Measurements from ENCODE around the gene FTH1. TPM values are rescaled to one million over a fixed set of nuclear protein-coding genes. Genes with fewer than 3 reads are reported as not detected.
"Not testable (repeated sequence)": the region's sequence is repeated elsewhere in the genome, so short reads cannot be mapped to it uniquely, and the experiment has no call there.

The FTH1 gene
- polyA plus RNA-seq, 1 donor from 2014 or later, result 597 TPM

DNA sequence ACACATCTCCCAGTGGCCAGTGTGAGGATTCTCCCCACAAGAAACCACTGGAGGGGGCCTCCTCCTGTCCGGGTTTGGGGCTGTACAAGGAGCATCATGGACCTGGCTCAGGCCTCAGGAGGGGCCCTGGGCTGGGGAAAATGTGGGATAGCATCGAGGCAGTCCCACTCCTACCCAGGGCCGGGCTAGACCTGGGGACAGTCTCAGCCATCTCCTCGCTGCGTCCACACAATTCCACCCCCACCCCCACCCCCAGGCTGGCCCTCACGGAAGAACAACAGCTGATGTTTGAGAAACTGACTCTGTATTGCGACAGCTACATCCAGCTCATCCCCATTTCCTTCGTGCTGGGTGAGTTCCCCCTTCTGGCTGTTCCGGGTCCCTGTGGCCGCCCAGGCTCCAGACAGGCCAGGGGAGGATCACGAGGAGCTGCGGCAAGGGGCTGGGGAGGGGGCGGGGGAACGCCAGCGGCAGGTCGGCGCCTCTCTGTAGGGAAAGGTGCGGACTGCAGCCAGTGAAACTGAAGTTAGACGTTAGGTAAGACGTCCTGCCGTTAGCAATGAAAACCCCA is 12.5 kb downstream of the FTH1 start:
- Histone ChIP-seq H3K79me2 (replicated peaks; ENCODE audit: insufficient read depth, low read length) (no peaks in the 10 kb centered on the region), H3K36me3 (ENCODE audit: insufficient read depth, low read length) (no peaks in the 10 kb centered on the region), H4K20me1 (ENCODE audit: insufficient read depth) (no peaks in the 10 kb centered on the region), H3K9ac (ENCODE audit: low read length) (no peak overlapping the region), H3K27ac (ENCODE audit: low read length) (no peak overlapping the region), H3K27me3 (ENCODE audit: insufficient read depth, low read depth, low read length) (peaks cover 24% of the 10 kb centered on the region), H3K9me2 (ENCODE audit: insufficient read depth, low read length) (no peaks in the 10 kb centered on the region), H2AFZ (ENCODE audit: low read depth, low read length) (no peak overlapping the region), H3K4me2 (ENCODE audit: low read length) (no peak overlapping the region), H3K9me3 (ENCODE audit: low read length) (no peaks in the 10 kb centered on the region), H3F3A (ENCODE audit: insufficient read depth, low read length, poor library complexity, severe bottlenecking) (no peaks in the 10 kb centered on the region), H3K4me3 (ENCODE audit: low read length) (peak overlapping the region; percentile 7)
- TF ChIP-seq, protein P1, sequence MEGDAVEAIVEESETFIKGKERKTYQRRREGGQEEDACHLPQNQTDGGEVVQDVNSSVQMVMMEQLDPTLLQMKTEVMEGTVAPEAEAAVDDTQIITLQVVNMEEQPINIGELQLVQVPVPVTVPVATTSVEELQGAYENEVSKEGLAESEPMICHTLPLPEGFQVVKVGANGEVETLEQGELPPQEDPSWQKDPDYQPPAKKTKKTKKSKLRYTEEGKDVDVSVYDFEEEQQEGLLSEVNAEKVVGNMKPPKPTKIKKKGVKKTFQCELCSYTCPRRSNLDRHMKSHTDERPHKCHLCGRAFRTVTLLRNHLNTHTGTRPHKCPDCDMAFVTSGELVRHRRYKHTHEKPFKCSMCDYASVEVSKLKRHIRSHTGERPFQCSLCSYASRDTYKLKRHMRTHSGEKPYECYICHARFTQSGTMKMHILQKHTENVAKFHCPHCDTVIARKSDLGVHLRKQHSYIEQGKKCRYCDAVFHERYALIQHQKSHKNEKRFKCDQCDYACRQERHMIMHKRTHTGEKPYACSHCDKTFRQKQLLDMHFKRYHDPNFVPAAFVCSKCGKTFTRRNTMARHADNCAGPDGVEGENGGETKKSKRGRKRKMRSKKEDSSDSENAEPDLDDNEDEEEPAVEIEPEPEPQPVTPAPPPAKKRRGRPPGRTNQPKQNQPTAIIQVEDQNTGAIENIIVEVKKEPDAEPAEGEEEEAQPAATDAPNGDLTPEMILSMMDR (IDR thresholded peaks at IDR 0.05; ENCODE audit: poor library complexity, severe bottlenecking), result no peak
- TF ChIP-seq, protein P2, sequence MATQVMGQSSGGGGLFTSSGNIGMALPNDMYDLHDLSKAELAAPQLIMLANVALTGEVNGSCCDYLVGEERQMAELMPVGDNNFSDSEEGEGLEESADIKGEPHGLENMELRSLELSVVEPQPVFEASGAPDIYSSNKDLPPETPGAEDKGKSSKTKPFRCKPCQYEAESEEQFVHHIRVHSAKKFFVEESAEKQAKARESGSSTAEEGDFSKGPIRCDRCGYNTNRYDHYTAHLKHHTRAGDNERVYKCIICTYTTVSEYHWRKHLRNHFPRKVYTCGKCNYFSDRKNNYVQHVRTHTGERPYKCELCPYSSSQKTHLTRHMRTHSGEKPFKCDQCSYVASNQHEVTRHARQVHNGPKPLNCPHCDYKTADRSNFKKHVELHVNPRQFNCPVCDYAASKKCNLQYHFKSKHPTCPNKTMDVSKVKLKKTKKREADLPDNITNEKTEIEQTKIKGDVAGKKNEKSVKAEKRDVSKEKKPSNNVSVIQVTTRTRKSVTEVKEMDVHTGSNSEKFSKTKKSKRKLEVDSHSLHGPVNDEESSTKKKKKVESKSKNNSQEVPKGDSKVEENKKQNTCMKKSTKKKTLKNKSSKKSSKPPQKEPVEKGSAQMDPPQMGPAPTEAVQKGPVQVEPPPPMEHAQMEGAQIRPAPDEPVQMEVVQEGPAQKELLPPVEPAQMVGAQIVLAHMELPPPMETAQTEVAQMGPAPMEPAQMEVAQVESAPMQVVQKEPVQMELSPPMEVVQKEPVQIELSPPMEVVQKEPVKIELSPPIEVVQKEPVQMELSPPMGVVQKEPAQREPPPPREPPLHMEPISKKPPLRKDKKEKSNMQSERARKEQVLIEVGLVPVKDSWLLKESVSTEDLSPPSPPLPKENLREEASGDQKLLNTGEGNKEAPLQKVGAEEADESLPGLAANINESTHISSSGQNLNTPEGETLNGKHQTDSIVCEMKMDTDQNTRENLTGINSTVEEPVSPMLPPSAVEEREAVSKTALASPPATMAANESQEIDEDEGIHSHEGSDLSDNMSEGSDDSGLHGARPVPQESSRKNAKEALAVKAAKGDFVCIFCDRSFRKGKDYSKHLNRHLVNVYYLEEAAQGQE (IDR thresholded peaks at IDR 0.05; ENCODE audit: borderline replicate concordance), result no peak
- no peak for TF ChIP-seq SMC3 (conservative IDR thresholded peaks at IDR 0.05; ENCODE audit: poor library complexity)
- no peak for TF ChIP-seq RAD21 (conservative IDR thresholded peaks at IDR 0.05)
- TF ChIP-seq EZH2 (IDR thresholded peaks at IDR 0.05; ENCODE audit: borderline replicate concordance, insufficient read depth, low read length, poor library complexity, severe bottlenecking), result no peak
- TF ChIP-seq TAF1 (IDR thresholded peaks at IDR 0.05; ENCODE audit: low read depth), result no peak
- no peak for TF ChIP-seq POLR2AphosphoS5 (IDR thresholded peaks at IDR 0.05)
- TF ChIP-seq MXI1 (conservative IDR thresholded peaks at IDR 0.05; ENCODE audit: poor library complexity, severe bottlenecking), result no peak
- TF ChIP-seq EP300 (conservative IDR thresholded peaks at IDR 0.05; ENCODE audit: poor library complexity, severe bottlenecking), result no peak

DNA sequence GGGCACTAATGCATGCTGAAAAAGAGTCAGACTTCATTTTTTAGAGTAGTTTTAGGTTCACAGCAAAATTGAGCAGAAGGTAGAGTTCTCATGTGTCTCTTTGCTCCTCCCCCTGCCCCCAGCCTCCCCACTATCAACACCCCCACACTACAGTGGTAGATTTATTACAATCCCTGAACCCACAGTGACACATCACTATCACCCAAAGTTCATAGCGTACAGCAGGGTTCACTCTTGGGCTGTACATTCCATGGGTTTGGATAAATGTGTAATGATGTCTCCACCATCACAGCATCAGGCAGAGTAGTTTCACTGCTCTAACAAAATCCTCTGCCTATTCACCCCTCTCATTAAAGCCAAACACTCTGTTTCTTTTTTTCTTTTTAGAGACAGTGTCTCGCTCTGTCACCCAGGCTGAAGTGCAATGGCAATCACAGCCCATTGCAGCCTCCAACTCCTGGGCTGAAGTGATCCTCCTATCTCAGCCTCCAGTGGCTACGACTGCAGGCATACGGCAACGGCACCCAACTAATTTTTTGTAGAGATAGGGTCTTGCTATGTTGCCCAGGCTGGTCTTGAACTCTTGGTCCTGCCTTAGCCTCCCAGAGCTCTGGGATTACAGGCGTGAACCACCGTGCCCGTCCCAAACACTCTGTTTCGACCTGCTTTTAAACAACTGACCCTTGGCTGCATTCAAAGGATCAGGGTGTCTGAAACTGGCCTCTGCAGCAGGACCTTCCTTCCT is 13.2 kb downstream of the FTH1 start:
- H3K4me2 ChIP-seq (ENCODE audit: low read length), result no peak overlapping the region
- peaks cover 24% of the 10 kb centered on the region for H3K27me3 ChIP-seq (ENCODE audit: insufficient read depth, low read depth, low read length)
- no peaks in the 10 kb centered on the region for H3K9me3 ChIP-seq (ENCODE audit: low read length)
- TF ChIP-seq EZH2 (IDR thresholded peaks at IDR 0.05; ENCODE audit: borderline replicate concordance, insufficient read depth, low read length, poor library complexity, severe bottlenecking), result no peak
- TF ChIP-seq RAD21 (conservative IDR thresholded peaks at IDR 0.05), result no peak
- no peak for TF ChIP-seq MXI1 (conservative IDR thresholded peaks at IDR 0.05; ENCODE audit: poor library complexity, severe bottlenecking)
- no peak for TF ChIP-seq SMC3 (conservative IDR thresholded peaks at IDR 0.05; ENCODE audit: poor library complexity)
- TF ChIP-seq, protein P2 (IDR thresholded peaks at IDR 0.05; ENCODE audit: borderline replicate concordance), result no peak
- H3K9me2 ChIP-seq (ENCODE audit: insufficient read depth, low read length), result no peaks in the 10 kb centered on the region
- no peak overlapping the region for H2AFZ ChIP-seq (ENCODE audit: low read depth, low read length)
- no peak overlapping the region for H3K9ac ChIP-seq (ENCODE audit: low read length)
- no peak overlapping the region for H3K4me3 ChIP-seq (ENCODE audit: low read length)
- H4K20me1 ChIP-seq (ENCODE audit: insufficient read depth), result no peaks in the 10 kb centered on the region
- no peaks in the 10 kb centered on the region for H3K79me2 ChIP-seq (replicated peaks; ENCODE audit: insufficient read depth, low read length)
- no peaks in the 10 kb centered on the region for H3K36me3 ChIP-seq (ENCODE audit: insufficient read depth, low read length)
- H3K27ac ChIP-seq (ENCODE audit: low read length), result no peak overlapping the region
- H3F3A ChIP-seq (ENCODE audit: insufficient read depth, low read length, poor library complexity, severe bottlenecking), result no peaks in the 10 kb centered on the region

DNA sequence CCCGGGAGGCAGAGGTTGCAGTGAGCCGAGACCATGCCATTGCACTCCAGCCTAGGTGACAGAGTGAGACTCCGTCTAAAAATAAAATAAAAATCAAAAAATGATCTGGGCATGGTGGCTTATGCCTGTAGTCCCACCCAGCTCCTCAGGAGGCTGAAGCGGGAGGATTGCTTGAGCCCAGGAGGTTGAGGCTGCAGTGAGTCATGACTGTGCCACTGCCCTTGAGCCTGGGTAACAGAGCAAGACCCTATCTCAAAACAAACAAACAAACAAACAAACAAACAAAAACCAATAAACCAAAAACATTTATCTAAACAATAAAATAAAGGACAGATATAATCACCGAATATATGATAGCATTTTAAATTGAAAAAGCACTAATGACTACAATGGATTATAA is 13.8 kb downstream of the FTH1 start:
- H3K4me3 ChIP-seq (ENCODE audit: low read length); H2AFZ ChIP-seq (ENCODE audit: low read depth, low read length); H3K4me2 ChIP-seq (ENCODE audit: low read length); H4K20me1 ChIP-seq (ENCODE audit: insufficient read depth); H3K36me3 ChIP-seq (ENCODE audit: insufficient read depth, low read length); H3K79me2 ChIP-seq (replicated peaks; ENCODE audit: insufficient read depth, low read length); H3K27ac ChIP-seq (ENCODE audit: low read length); H3K9ac ChIP-seq (ENCODE audit: low read length); H3K9me3 ChIP-seq (ENCODE audit: low read length); H3F3A ChIP-seq (ENCODE audit: insufficient read depth, low read length, poor library complexity, severe bottlenecking); H3K9me2 ChIP-seq (ENCODE audit: insufficient read depth, low read length): not testable (repeated sequence)
- peaks cover 24% of the 10 kb centered on the region for H3K27me3 ChIP-seq (ENCODE audit: insufficient read depth, low read depth, low read length)
